CD4-positive, alpha-beta T cell treated with Interleukin-2 at 100 ng/mL for 4 hours (primary cell): ENCODE measurements around the gene GRIK3.
"Not testable (repeated sequence)": the region's sequence is repeated elsewhere in the genome, so short reads cannot be mapped to it uniquely, and the experiment has no call there.

Source experiments
- DNase-seq: peaks from one replicate; pipeline ENCODE4 v3.0.0-alpha.2; 2020; ENCODE audit warnings: low spot score

The GRIK3 gene

DNA sequence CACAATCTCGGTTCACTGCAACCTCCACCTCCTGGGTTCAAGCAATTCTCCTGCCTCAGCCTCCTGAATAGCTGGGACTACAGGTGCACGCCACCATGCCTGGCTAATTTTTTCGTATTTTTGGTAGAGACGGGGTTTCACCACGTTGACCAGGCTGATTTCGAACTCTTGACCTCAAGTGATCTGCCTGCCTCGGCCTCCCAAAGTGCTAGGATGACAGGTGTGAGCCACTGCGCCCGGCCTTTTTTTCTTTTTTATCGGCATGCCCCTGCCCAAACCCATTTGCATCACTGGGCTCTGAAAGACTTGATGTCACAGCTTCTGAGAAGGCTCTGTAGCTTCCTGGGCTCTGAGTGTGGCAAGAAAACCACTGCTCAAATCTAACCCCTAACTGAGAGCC, 125.0 kb downstream of the GRIK3 start:
- not testable (repeated sequence) for DNase-seq

DNA sequence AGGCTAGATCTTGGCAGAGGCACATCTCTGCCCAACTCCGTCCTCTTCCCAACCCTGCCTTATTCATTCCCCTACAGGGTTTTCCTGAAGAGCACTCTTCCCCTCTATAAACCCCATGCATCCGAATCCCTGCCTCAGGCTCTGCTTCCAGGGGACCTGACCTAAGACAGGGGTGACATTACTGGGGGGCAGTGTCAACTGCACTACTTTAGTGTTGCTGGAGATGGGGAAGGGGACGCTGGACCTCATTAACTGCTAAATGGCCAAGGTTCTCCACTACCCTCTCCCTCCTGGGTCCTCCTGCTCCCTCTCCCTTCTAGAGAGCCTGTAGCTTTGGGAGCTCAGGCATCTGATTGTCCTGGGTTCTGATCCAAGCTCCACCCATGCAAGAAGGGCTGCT, 126.2 kb downstream of the GRIK3 start:
- DNase-seq = no peak

DNA sequence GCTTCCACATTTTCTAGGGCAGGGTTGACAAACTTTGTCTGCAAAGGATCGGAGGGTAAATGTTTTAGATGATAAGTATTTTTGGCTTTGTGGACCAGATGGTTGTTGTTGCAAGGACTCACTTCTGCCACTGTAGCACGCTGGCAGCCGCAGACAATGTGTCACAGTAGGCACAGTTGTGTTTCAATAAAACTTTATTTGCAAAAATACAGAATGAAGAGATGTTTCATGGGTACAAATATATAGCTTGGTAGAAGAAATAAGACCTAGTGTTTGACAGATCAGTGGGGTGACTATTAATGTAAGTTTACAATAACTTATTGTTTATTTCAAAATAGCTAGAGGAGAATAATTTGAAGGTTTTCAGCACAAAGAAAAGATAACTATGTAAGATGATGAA, 127.8 kb downstream of the GRIK3 start:
- no peak for DNase-seq

DNA sequence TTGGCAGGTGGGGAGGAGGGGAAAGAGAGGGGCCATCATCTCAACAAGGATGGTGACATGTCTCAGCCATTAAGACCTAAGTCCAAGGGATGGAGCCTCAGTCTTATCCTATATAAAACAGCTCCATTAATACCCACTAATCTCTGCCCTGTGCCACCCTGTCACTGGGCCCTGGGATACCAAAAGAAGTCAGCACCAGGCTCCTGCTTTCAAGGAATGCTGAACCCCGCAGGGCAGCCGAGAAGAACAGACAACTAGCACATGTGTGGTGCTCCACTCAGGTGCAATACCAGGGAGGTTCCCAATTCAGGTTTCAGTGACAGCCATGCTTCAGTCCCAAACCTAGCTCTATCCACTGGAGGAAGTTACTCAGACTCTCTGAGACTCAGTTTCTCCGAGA, 128.4 kb downstream of the GRIK3 start:
- no peak for DNase-seq

DNA sequence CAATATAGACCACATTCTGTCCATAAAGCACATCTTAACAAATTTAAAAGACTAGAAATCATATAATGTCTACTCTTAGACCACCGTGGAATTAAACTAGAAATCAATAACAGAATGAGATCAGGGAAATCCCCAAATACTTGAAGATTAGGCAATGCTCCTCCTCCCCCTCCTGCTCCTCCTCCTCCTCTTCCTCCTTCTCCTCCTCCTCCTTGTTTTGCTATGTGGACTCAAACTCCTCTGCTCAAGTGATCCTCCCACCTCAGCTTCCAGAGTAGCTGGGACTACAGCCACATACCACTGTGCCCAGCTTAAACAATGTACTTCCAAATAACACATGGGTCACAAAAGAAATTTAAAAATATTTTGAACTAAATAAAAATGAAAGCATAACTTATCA, 134.2 kb downstream of the GRIK3 start:
- no peak for DNase-seq

DNA sequence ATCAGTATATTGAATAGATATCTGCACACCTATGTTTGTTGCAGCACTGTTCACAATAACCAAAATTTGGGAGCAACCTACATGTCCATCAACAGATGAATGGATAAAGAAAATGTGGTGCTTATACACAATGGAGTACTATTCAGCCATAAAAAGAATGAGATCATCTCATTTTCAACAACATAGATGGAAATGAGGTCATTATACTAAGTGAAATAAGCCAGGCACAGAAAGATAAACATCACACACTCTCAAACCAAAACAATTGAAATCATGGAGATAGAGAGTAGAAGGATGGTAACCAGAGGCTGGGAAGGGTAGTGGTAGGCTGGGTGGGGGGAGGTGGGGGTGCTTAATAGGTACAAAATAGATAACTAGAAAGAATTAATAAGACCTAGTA, 136.5 kb downstream of the GRIK3 start:
- not testable (repeated sequence) for DNase-seq

DNA sequence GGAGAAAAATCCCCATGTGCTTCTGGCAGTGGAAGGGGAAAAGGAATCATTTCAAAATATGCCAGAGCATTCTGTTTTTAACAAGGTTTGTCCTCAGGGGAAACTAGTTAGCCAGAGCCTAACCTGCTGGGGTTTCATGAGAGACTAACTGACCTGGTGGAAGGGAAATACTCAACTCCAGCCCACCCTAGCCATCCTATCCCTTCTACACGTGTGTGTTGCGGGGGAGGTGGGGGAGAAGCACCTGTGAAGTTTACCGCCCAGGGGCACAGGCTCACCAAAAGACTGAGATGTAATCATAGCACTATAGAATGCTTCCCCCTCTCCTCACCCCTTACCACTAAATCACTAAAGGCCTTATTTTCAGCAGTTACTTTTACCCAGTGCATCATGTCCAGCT, 139.5 kb downstream of the GRIK3 start:
- no peak for DNase-seq

DNA sequence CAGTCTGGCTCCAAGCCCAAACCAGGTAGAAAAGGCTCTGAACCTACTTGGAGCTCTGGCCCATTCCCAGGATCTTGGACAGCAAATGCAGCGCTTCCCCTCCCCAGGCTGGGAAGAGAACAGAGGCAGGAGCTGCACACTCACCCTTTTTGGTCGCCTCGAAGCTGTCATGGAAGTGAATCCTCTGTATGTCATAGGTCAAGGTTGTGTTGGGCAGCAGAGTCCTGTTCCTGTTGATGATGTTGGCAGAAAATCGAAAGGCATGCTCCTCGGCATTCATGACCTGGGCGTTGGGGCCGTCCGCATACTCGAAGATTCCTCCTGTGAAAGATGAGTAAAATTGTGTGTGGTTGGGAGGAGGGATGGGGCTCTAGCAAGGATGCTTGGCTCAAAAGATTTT, 143.5 kb downstream of the GRIK3 start:
- no peak for DNase-seq

DNA sequence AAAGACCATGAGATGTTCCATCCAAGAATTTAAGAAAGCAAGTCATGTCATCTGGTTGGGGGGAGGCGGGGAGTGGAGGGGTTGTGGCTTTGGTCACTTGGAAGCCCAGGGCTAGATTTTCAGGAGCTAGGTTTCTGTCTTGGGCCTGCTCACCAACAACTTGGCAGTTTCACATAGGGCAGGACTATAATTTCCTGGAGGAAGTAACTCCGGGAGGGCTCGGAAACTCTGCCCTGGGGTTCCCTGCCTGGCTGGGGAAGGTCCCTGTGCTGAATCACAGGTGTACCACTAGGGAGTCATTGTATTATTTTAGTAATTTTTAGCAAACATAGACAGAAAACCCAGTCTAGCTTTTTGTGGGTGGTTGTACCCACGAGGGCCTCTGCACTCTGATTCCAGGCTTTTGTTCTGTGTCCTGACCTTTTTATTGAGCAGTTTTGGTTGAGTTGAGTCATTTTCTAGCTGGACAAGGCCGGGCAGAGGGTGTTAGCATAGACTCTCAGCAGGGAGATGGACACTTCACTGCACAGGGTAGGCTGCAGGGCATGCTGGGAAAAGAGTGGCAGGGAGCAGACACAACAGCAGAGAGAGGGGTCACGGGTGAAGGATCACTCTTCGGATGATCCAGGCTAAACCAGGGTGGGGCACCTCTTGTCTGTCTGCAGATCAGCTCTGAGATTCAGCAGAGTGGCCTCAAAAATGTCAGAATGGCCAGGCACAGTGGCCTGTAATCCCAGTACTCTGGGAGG, 144.7 kb downstream of the GRIK3 start:
- no peak for DNase-seq

DNA sequence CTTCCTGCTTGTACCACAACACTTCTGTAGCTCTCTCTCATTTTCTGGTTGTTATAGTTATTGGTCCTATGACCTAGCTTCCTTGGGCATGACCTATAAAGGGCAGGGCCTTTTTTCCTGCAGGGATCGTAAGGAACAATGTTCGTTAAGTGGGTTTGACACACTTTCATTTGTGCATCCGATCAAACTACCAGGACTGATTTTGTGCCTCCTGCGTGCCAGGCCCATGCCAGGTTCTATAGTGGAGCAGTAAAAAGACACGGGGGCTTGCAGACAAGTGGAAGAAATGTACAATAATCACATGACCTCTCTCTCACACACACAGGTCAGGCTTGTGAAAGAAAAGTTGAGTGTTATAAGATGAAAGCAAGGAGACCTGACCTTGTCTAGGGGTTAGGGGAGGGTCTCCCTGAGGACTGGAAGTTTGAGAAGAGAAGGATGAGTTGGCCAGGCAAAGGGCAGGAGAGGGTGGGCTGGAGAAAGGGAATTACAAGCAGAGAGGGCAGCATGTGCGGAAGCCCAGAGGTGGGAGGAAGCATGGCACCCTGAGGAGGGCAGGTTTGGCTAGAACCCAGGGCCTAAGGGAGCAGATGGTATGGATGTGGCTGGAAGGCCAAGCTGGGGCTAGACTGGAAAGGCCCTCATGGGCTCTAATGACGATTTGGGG, 145.4 kb downstream of the GRIK3 start:
- no peak for DNase-seq

DNA sequence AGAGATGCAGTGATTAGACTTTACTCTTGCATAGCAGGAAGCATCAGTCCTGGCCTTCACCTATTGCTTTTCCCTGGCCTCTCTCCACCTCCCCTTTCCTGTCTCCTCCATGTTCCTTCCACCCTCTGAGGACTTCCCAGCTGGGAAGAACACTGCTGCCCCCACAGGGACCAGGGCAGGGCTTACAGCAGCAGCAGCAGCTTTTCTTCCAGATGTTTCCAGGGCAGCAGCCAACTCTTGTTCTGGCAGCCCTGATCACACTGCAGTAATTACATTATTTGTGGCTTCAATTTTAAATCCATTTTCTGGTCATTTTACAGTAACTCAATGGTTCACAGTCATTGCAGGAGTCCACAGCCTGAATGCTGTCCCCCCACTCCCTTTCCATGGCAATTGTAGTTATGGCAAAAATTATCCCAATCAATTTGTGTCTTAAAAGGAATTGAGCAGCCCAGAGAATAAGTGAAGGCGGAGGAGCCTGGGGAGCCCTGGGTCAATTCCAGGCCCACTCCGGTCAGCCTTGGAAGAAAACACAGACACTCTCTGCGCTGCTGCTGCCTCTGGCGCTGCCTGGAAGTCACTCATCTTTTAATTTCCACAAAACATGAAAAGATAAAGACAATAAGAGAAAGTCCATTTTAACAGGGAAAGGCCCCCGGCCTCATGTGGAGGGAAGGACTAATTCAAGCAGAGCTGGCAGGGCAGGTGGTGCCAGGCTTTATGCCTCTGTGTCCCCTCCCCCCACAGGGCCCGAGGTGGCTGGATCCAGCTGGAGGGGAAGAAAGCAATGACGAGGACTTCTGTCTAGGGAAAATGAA, 148.6 kb downstream of the GRIK3 start:
- DNase-seq = no peak

DNA sequence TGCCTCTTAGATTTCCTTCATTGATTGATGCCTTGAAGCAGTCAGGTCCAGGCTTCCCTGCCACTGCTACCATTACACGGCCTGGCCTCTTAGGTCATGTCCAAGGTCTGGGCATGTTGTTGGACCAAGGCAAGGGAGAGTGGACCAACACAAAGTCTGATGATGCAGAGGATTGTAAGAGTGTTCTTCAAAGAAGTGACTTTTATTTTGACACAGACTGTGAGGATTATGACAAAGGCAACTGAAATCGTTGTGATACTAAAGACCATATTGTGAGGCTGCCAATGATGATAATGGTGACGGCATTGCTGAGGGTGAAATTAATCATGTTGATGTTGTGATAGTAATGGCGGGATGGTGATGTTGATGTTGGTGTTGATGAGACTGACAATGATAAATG, 149.5 kb downstream of the GRIK3 start:
- no peak for DNase-seq

DNA sequence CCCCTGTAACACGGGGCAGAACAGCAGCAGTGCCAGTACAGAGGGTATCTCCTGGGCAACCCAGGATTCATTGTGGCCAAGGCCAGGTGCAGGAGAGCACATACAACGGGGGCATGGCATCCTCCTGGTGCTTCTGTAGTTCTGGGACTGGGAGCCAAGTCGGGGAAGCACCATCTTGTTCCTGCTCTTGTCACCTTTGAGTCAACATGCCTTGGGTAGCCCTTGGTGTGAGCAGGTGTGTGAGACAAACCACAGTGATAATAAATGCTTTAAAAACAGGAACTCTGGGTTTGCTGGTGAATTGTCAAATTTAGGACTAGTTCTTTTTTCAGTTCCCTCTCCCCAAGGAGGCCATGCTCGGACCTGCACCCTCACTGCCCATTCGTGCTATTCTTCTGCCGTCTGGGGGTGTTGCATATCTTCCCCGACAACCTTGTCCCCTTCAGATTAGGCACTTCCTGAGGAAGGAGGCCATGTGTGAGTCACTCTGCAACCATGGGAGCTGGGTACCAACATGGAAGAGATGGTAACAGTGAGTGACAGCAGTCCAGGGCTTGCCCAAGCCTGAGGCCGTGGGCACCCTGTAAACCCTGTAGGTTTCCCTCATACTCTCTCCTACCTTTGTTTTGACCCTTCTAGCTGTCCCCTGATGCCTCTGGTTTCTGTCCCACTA, 150.2 kb downstream of the GRIK3 start:
- DNase-seq = no peak

DNA sequence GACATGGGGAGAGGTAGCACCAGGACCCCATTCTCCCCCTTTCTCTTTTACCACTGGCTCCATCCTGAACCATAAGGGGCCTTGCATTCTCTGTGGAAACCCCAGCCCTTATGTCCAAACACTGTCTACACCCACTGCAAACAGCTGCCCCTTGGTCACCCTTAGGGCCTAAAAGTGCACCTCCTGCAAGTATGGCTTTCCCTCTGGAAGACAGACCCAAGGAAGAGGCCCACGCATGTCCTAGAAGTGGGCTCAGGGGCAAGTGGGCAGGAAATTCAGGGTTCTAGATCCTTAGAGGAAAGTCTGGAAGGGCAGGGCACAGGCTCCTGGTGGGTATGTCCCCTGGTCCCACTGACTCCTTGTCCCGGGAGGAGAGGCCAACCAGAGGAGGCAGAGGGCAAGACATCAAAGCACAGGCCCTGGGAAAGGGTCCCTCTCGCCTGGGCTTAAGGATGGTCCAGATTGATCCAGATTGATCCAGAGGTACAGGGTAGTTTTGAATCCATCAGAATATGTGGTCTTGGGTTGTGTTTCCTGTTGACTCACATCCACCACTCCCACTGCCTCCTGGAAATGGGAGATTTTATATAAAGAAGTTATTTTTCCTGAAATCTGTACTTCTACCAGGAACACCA, 150.9 kb downstream of the GRIK3 start:
- DNase-seq = no peak

DNA sequence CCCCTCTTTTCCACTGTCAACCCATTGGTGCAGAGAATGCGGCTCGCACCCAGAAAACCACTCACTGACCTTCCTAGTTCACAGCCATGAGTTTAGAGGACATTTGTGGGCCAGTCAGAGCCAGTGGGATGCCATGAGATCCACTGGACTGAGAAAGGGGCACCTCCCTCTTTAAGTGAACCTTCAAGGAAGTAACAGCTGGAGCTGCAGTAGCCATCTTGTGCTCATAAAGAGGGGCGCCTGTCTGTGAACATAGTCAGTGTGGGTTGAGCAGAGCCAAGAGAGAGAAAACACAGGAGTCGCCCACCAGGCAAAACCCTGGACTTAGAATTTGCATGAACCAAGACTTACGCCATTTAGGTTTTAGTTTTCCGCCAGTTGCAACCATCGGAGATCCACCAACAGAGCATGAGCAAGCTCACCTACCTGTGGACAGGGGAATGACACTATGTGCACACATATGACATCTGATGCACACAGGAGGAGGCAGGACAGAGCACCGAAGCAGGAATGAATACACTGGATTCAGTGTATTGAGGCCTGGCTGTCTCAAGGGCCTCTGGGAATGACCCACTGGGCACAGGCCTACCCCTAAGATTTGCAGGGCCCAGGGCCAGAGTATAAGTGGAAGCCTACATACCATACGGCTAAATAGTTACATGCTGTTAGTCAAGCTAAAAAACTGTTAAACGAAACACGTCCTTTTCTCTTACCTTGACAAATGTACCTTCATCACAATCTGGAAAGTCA, 151.6 kb downstream of the GRIK3 start:
- DNase-seq = no peak

DNA sequence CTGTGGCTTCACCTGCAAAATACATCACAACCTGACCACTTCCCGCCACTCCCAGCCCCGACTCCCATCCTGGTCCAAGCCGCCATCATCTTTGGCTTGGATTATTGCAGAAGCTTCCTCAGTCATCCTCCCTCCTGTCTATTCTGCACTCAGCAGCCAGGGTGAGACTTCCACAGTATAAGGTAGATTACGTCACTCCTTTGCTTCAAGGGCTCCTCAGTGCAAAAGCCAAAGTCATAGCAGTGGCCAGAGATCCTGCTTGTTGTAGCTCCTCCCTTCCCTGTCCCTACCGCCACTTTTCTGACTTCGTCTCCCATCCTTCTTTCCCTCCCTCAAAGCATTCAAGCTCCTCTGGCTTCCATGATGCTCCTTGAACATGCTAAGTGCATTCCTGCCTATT, 152.8 kb downstream of the GRIK3 start:
- DNase-seq = no peak

DNA sequence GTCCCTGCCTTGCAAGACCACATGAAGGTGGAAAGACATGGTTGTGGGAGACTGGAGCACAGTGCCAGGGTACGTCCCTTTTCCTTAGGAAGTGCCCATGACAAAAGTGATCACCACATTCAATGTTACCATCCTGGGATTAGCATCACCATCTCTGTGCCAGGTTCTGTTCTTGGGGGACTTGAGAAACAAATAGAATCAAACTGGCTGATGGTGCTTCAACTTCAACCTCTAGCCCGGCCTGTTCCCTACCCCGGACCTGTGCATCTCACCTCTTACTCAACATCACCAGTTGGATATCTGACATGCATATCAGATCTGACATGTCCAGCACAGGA, 153.3 kb downstream of the GRIK3 start:
- DNase-seq = no peak

DNA sequence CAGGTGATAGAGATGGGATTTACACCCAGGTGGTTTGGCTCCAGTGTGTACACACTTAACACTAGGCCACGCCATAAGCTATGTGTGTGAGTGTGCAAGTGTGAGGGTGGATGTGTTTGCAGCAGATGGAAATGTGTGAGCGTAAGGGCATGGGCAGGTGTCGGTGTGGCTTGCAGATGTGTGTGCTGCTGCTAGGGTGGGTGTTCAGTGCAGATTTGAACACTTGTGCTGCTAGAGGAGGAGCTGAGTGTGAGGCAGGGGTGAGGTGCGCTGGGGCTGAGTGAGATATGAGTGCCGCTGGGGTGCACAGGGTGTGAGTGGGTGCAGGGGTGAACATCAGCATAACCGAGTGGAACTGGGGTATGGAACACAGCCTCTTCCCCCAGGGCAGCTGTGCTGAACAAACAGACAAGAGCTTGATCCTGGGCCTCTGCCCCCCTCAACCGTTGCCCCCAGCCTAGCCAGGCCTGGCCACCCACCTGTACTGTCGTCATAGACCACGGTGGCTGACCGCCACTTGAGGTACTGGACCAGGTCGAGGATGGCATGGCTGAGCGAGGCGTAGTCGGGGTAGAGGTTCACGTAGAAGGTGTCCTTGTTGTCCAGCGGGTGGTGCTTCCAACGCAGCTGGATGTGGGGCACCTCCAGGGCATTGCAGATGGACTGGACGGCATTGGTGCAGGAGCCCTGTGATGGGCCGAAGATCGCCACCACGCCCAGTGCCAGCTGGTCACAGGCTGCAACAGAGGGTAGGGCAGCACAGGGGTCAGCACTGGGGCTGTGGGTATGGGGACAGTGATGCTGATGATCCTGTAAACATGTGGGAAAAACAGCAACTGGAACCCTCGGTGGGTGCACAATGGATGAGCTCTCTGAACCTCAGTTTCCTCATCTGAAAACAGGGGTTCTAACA, 153.9 kb downstream of the GRIK3 start:
- DNase-seq = no peak

DNA sequence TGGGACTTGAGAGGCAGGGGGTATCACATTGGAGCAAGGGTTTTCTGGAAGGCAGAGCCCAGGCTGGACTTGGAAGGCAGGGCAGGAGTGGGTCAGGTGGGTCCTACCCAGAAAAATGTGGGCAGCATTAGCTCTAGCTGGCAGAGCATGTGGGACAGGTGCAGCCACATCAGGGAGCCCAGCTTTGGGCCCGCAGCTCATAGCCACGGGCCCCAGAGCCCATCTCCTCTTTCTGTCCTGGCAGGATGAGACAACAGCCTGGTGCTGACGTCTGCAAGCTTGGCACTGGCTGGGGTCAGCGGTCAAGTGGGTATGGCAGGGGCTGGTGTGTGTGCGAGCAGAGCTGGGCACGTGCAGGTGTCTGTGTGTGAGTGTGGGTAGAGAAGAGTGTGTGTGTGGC, 154.7 kb downstream of the GRIK3 start:
- DNase-seq = no peak

DNA sequence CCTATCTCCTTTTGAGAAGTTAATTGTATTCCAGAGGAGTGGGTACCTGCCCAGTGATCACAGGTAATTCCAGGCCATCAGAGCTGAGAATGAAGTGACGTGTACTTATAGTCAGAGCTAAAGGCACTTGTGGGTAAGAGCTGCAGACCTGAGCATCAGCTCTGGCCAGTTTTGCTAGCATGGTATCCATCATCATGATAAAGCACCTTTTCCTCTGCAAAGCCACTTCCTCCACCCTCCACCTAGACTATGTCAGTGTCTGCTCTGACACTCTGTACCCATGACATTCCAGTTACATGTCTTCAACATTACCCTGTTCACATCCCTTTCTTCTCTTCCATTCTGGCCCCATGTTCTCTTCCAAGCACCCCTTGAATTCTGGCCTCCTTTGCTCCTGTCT, 157.3 kb downstream of the GRIK3 start:
- DNase-seq = no peak
